Brain microvascular endothelial cell (primary cell): Measurements from ENCODE around the gene SPTLC1.
A peak's percentile ranks its signal among the peaks of the same experiment; 100 is the strongest.
"Not testable (repeated sequence)": the region's sequence is repeated elsewhere in the genome, so short reads cannot be mapped to it uniquely, and the experiment has no call there.

Experiments
- DNase-seq: peaks from one replicate; pipeline ENCODE4 v3.0.0-alpha.2; 2020
- H3K27ac ChIP-seq: fragments of 250-450 bp; sonication (Bioruptor Pico); 2 replicates; pipeline ENCODE4 v1.5.1; 2020; ENCODE audit warnings: mild to moderate bottlenecking, moderate library complexity
- H3K27me3 ChIP-seq: fragments of 250-450 bp; sonication (Bioruptor Pico); replicated peaks from 2 replicates; pipeline ENCODE4 v1.5.1; 2020; ENCODE audit warnings: mild to moderate bottlenecking
- H3K36me3 ChIP-seq: fragments of 250-450 bp; sonication (Bioruptor Pico); replicated peaks from 2 replicates; pipeline ENCODE4 v1.5.1; 2020; ENCODE audit warnings: mild to moderate bottlenecking
- H3K4me3 ChIP-seq: 2 replicates; pipeline ENCODE4 v1.5.1; 2011; ENCODE audit warnings: low read depth, mild to moderate bottlenecking, control low read depth, low read length, moderate library complexity
- in situ Hi-C: cut with HindIII; loops from 2 replicates; pipeline ENCODE4 v1.10.0; 2017; ENCODE audit warnings: low sequenced_read_pairs, low pct_ligation_motif_present
- TF ChIP-seq, protein P1 (sequence below): IDR thresholded peaks from 2 replicates; pipeline ENCODE4 v1.5.1; 2011; ENCODE audit warnings: low read depth, mild to moderate bottlenecking, moderate library complexity, low read length, control low read depth, inconsistent platforms; ENCODE audit errors: missing control alignments

Gene SPTLC1

DNA sequence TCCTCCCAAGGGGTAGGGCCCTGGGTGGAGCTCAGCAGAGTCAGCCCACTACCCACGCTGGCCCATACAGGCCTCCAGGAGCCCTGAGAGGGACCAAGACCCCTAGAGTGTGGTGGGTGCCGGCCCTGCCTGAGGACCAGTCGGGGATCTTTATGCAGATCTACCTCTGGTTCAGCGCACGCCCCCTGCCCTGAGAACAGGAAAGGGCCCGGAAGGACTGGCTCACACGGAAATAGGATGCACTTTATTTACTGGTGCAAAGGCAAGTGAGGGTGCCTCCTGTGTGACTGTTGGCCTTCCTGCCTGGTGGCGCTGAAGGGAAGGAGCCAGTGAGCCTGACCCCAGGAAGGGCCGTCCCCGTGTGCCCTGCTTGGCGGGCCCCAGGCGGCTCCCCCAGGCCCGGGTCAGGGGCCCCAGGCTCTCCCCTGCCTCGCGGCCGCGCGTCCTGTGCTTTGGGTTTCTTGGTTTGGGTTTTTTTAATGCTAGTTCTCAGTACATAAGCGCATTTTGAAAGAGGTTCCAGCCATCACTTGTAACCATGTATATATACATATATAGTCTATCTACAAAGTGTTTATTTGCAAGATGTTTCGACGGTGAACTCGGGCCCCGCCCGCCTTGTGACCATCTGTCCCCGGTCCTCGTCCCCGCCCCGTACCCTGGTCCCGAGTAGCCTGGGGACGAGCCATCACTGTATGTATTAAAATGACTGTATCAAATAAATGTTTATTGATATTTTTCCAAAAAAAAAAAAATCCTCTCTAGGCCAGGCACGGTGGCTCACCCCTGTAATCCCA lies 88.8 kb downstream of the SPTLC1 start:
- no peak overlapping the region for H3K27ac ChIP-seq

DNA sequence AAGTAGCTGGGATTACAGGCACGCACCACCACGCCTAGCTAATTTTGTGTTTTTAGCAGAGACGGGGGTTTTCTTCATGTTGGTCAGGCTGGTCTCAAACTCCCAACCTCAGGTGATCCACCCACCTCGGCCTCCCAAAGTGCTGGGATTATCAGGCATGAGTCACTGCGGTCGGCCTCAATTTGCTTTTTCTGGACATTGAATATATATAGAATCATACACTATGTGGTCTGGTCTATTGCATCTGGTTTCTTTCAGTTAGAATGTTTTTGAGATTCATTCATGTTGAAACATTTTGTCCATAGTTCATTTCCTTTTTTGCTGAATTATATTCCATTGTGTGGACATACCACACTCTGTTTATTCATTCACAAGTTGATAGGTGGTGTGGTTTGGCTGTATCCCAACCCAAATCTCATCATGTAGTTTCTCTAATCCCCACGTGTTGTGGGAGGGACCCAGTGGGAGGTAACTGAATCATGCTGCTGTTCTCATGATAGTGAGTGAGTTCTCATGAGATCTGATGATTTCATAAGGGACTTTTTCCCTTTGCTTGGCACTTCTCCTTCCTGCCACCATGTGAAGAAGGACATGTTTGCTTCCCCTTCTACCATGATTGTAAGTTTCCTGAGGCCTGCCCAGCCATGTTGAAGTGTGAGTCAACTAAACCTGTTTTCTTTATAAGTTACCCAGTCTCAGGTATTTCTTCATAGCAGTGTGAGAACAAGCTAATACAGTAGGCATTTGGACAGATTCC lies 93.2 kb downstream of the SPTLC1 start:
- peak; percentile 91 for DNase-seq
- H3K4me3 ChIP-seq, H3K36me3 ChIP-seq, H3K27me3 ChIP-seq, in situ Hi-C loops: not testable (repeated sequence)
- peak overlapping the region; percentile 15 for H3K27ac ChIP-seq

More for the DNA sequence above, 88.8 kb downstream of the SPTLC1 start:
- H3K27me3 ChIP-seq = no peaks in the 10 kb centered on the region
- TF ChIP-seq, protein P1, sequence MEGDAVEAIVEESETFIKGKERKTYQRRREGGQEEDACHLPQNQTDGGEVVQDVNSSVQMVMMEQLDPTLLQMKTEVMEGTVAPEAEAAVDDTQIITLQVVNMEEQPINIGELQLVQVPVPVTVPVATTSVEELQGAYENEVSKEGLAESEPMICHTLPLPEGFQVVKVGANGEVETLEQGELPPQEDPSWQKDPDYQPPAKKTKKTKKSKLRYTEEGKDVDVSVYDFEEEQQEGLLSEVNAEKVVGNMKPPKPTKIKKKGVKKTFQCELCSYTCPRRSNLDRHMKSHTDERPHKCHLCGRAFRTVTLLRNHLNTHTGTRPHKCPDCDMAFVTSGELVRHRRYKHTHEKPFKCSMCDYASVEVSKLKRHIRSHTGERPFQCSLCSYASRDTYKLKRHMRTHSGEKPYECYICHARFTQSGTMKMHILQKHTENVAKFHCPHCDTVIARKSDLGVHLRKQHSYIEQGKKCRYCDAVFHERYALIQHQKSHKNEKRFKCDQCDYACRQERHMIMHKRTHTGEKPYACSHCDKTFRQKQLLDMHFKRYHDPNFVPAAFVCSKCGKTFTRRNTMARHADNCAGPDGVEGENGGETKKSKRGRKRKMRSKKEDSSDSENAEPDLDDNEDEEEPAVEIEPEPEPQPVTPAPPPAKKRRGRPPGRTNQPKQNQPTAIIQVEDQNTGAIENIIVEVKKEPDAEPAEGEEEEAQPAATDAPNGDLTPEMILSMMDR = no peak
- H3K36me3 ChIP-seq = no peaks in the 10 kb centered on the region
- H3K4me3 ChIP-seq = no peak overlapping the region
- in situ Hi-C loops = no loop called here
- no peak for DNase-seq

DNA sequence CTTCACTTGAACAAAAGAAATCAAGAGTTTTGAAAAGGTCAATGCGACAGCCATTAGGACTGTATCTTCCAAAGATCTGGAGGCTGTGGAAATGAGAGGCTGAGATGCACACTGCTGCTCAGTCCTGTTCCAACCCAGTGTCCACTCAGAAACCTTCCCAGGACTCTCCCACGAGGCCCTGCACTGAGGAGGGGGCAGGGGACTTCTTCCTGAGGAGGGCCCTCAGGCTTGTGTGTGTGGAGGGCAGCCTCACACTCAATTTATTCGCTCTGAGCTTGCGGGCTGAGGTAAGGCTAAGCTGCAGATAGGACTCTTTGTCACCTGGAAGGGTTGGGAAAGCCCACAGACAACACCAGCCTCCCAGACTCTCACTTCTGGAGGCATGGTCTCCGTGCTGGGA lies 95.6 kb downstream of the SPTLC1 start:
- TF ChIP-seq, protein P1 = no peak
- no peaks in the 10 kb centered on the region for H3K36me3 ChIP-seq
- DNase-seq = no peak
- H3K27ac ChIP-seq = no peak overlapping the region
- in situ Hi-C loops = no loop called here
- no peaks in the 10 kb centered on the region for H3K27me3 ChIP-seq
- H3K4me3 ChIP-seq = no peak overlapping the region

DNA sequence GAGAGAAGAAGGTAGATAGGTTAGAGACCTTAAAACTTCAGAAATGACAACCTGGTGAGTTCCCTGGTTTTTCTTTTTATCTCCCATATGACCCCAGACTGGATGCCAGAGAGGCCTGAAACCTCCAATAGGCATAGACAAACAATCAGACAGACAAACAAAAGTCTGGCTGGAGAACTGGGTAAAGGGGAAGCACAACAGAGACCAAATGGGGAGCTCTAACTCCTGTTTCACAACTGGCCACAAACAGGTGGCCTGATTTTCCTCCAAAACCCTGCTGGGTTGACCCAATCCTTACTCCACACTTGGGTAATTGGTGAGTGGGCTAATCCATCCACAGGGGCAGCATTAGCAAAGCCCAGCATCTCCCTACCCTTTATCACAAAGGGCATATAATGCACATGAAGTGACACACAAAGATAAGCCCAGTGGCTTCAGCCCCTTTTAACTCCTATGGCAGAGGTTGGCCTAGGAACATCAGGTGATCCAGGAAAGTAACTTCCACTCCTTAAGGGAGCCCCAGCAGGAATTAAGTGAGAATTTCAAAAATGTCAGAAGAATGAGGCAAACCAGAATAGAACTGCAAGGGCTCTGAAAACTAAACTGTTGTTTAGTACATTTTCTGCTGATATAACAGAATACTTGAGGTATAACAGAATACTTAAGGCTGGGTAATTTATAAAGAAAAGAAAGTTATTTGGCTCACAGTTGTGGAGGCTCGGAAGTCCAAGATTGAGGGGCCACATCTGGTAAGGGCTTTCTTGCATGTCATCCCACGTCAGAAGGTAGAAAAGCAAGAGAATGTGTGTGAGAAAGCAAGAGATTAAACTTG lies 104.3 kb downstream of the SPTLC1 start:
- H3K36me3 ChIP-seq = no peaks in the 10 kb centered on the region
- no peak overlapping the region for H3K27ac ChIP-seq
- no peak for DNase-seq
- TF ChIP-seq, protein P1 = no peak
- H3K4me3 ChIP-seq = no peak overlapping the region
- in situ Hi-C loops = no loop called here
- no peaks in the 10 kb centered on the region for H3K27me3 ChIP-seq

DNA sequence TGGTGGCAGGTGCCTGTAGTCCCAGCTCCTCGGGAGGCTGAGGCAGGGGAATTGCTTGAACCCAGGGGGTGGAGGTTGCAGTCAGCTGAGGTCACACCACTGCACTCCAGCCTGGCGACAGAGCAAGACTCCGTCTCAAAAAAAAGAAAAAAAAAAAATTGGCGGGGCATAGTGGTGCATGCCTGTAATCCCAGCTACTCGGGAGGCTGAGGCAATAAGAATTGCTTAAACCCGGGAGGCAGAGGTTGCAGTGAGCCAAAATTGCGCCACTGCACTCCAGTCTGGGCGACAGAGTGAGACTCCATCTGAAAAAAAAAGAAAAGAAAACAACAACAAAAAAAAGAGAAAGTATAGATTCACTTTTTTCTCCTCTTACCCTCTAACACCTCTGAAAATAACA lies 105.0 kb downstream of the SPTLC1 start:
- H3K36me3 ChIP-seq, H3K4me3 ChIP-seq, DNase-seq, H3K27ac ChIP-seq, in situ Hi-C loops, H3K27me3 ChIP-seq: not testable (repeated sequence)

DNA sequence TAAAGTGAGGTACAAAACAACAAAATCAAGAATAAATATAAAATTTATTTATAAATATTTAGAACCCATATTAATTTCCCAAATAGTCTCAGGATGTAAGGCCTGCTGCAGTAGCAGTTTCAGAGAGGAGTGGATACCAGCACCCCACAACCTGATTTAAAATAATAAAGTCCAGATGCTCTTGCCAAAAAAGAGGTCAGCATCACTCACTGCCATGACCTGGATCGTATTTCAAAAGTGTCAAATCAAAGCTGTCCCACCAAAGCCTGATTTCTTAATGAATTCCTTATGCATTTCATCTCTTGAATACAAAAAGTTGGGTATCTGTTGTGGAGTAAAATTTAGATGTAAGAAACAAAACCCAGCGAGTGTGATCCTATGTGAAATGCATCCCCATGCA lies 107.2 kb downstream of the SPTLC1 start:
- no peak overlapping the region for H3K4me3 ChIP-seq
- DNase-seq = no peak
- in situ Hi-C loops = no loop called here
- no peaks in the 10 kb centered on the region for H3K36me3 ChIP-seq
- TF ChIP-seq, protein P1 = no peak
- H3K27ac ChIP-seq = no peak overlapping the region
- no peaks in the 10 kb centered on the region for H3K27me3 ChIP-seq
